ENCODE results near the gene LAMC3.

DNA sequence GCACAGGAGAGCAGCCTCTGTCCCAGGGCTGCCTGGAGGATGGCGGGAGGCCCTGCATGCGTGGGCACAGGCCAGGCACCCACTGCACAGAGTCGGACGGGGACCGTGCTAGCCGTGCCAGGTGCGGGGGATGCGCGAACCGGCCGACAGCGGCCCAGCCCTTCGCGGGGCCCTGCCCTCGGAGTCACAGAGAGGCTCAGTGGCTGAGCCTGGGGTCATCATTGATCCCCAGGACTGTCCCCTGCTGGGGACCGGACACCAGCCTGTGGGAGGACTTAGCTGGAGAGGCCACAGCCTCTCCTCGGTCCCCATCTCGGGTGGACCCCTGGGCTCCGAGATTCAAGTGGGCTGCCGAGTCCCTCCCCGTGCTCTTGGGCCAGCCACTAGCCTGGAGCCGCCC is 19.1 kb upstream of the LAMC3 start:
- TF ChIP-seq, protein P1, sequence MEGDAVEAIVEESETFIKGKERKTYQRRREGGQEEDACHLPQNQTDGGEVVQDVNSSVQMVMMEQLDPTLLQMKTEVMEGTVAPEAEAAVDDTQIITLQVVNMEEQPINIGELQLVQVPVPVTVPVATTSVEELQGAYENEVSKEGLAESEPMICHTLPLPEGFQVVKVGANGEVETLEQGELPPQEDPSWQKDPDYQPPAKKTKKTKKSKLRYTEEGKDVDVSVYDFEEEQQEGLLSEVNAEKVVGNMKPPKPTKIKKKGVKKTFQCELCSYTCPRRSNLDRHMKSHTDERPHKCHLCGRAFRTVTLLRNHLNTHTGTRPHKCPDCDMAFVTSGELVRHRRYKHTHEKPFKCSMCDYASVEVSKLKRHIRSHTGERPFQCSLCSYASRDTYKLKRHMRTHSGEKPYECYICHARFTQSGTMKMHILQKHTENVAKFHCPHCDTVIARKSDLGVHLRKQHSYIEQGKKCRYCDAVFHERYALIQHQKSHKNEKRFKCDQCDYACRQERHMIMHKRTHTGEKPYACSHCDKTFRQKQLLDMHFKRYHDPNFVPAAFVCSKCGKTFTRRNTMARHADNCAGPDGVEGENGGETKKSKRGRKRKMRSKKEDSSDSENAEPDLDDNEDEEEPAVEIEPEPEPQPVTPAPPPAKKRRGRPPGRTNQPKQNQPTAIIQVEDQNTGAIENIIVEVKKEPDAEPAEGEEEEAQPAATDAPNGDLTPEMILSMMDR (IDR thresholded peaks at IDR 0.05): no peak
- no peak for TF ChIP-seq POLR2A (IDR thresholded peaks at IDR 0.05)

Measured in prostate gland (tissue), 2 donors.